22Rv1 (cell line): ENCODE measurements around the gene CEP85.

Experiments
- ZFX ChIP-seq: fragments of 450-650 bp; IDR thresholded peaks from 2 replicates; pipeline ENCODE4 v1.6.1; 2017; ENCODE audit warnings: antibody characterized with exemption, borderline replicate concordance
- TF ChIP-seq, protein P1 (sequence below): fragments of 450-650 bp; IDR thresholded peaks from 2 replicates; pipeline ENCODE4 v1.5.1; 2017; ENCODE audit warnings: mild to moderate bottlenecking

GRCh38 chr1:26327956-26328362, 94.0 kb downstream of the CEP85 start:
- TF ChIP-seq, protein P1, sequence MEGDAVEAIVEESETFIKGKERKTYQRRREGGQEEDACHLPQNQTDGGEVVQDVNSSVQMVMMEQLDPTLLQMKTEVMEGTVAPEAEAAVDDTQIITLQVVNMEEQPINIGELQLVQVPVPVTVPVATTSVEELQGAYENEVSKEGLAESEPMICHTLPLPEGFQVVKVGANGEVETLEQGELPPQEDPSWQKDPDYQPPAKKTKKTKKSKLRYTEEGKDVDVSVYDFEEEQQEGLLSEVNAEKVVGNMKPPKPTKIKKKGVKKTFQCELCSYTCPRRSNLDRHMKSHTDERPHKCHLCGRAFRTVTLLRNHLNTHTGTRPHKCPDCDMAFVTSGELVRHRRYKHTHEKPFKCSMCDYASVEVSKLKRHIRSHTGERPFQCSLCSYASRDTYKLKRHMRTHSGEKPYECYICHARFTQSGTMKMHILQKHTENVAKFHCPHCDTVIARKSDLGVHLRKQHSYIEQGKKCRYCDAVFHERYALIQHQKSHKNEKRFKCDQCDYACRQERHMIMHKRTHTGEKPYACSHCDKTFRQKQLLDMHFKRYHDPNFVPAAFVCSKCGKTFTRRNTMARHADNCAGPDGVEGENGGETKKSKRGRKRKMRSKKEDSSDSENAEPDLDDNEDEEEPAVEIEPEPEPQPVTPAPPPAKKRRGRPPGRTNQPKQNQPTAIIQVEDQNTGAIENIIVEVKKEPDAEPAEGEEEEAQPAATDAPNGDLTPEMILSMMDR = no peak
- no peak for TF ChIP-seq ZFX
